Mucosa of descending colon (tissue), 3 donors: ENCODE data around the gene SAMD11. TPM values are rescaled to one million over a fixed set of nuclear protein-coding genes. Genes with fewer than 3 reads are reported as not detected.
A peak's percentile ranks its signal among the peaks of the same experiment; 100 is the strongest.

Experiments used
- ATAC-seq: fragments of 200-7000 bp; cut with Tn5 transposase; one replicate; pipeline ENCODE4 v1.9.1; 2020; ENCODE audit warnings: mild to moderate bottlenecking, moderate library complexity
- DNase-seq, 3 donors: peaks; one replicate each; pipeline ENCODE4 v3.0.0-alpha.2; 2020
- H3K36me3 ChIP-seq: fragments of 200-600 bp; one replicate; pipeline ENCODE4 v1.8.0; 2021; ENCODE audit warnings: low read depth, mild to moderate bottlenecking
- H3K4me1 ChIP-seq: fragments of 200-600 bp; one replicate; pipeline ENCODE4 v1.8.0; 2021; ENCODE audit warnings: low read depth, mild to moderate bottlenecking
- H3K4me3 ChIP-seq: fragments of 200-600 bp; one replicate; pipeline ENCODE4 v1.8.0; 2021; ENCODE audit warnings: mild to moderate bottlenecking
- H3K9me3 ChIP-seq: fragments of 200-600 bp; one replicate; pipeline ENCODE4 v1.8.0; 2021; ENCODE audit warnings: mild to moderate bottlenecking
- CTCF ChIP-seq: fragments of 200-600 bp; IDR thresholded peaks from one replicate; pipeline ENCODE4 v1.8.0; 2022; ENCODE audit warnings: antibody characterized with exemption, mild to moderate bottlenecking
- intact Hi-C, 2 donors: fragments of 100-400 bp; cut with DNase I in 1 of 2; cut with micrococcal nuclease in 1 of 2; formaldehyde crosslinking; loops; one replicate each; pipeline versions ENCODE4 v1.11.0 to v1.11.1; 2022; cut with DNase I, micrococcal nuclease
- total RNA-seq, 3 donors: library from RNA; stranded (reverse); fragmentation: NEBNext Ultra II Directional in 2 of 3; extraction: Animal tissue kit (Norgen Biotek cat#: 25700) in 2 of 3; gene quantifications; one replicate each; pipeline versions ENCODE4 v1.2.1 to v1.2.4, GENCODE V29; 2021 to 2023
- donor health status: DM: no; HTN: no; CAD: no; lungs with moderate emphysema.
- donor health status: DM: no; HTN: no; CAD: no.
- donor health status: DM: no; HTN: yes; CAD: no.

Gene SAMD11
- total RNA-seq, 3 donors from 2014 or later = 2.2 to 4.3 (median 2.7) TPM

GRCh38 chr1:907611-908451 lies 15.9 kb upstream of the SAMD11 start:
- Histone ChIP-seq H3K36me3 (no peaks in the 10 kb centered on the region), H3K4me1 (peaks cover 11% of the 10 kb centered on the region)
- TF ChIP-seq CTCF = no peak

GRCh38 chr1:908661-909060 lies 15.1 kb upstream of the SAMD11 start:
- no peak for ATAC-seq
- DNase-seq = no peak

More at GRCh38 chr1:907611-908451, 15.9 kb upstream of the SAMD11 start:
- Histone ChIP-seq H3K9me3 (no peaks in the 10 kb centered on the region), H3K4me3 (no peak overlapping the region)
- intact Hi-C loops = no loop called here
- ATAC-seq (no peak), DNase-seq (peak in 1 of 3 donors; percentile 19)

GRCh38 chr1:909861-910310 lies 13.8 kb upstream of the SAMD11 start:
- Histone ChIP-seq H3K4me1 (peaks cover 11% of the 10 kb centered on the region), H3K36me3 (no peaks in the 10 kb centered on the region), H3K4me3 (no peak overlapping the region), H3K9me3 (no peaks in the 10 kb centered on the region)
- ATAC-seq (no peak), DNase-seq (peak in 1 of 3 donors; percentile 21)
- intact Hi-C loops = no loop called here
- TF ChIP-seq CTCF = no peak

More at GRCh38 chr1:908661-909060, 15.1 kb upstream of the SAMD11 start:
- intact Hi-C loops = no loop called here
- no peaks in the 10 kb centered on the region for H3K9me3 ChIP-seq
- H3K4me3 ChIP-seq = no peak overlapping the region
- peaks cover 11% of the 10 kb centered on the region for H3K4me1 ChIP-seq
- no peak for TF ChIP-seq CTCF
- no peaks in the 10 kb centered on the region for H3K36me3 ChIP-seq

- Histone ChIP-seq H3K36me3 (no peaks in the 10 kb centered on the region), H3K4me1 (peaks cover 6% of the 10 kb centered on the region), H3K9me3 (no peaks in the 10 kb centered on the region), H3K4me3 (no peak overlapping the region)
- peak in 2 of 3 donors; percentile 21 to 49 for DNase-seq
- no peak for TF ChIP-seq CTCF
- no peak for ATAC-seq
- intact Hi-C loops = no loop called here
These were observed 13.3 kb upstream of the SAMD11 start for GRCh38 chr1:910311-910880.

GRCh38 chr1:910881-911721 lies 12.6 kb upstream of the SAMD11 start:
- no peak for TF ChIP-seq CTCF
- intact Hi-C loops = no loop called here
- no peak overlapping the region for H3K4me3 ChIP-seq
- H3K4me1 ChIP-seq = peaks cover 4% of the 10 kb centered on the region
- no peaks in the 10 kb centered on the region for H3K36me3 ChIP-seq
- H3K9me3 ChIP-seq = no peaks in the 10 kb centered on the region
- DNase-seq (no peak), ATAC-seq (no peak)
